Measurements from ENCODE around the gene RAMP1. TPM values are rescaled to one million over a fixed set of nuclear protein-coding genes. Genes with fewer than 3 reads are reported as not detected.

The RAMP1 gene
- 10 to 100 TPM in 3 of 4 donors, 1 to 10 TPM in 1; 10.0 to 16.1 (median 11.2) TPM for total RNA-seq

DNA sequence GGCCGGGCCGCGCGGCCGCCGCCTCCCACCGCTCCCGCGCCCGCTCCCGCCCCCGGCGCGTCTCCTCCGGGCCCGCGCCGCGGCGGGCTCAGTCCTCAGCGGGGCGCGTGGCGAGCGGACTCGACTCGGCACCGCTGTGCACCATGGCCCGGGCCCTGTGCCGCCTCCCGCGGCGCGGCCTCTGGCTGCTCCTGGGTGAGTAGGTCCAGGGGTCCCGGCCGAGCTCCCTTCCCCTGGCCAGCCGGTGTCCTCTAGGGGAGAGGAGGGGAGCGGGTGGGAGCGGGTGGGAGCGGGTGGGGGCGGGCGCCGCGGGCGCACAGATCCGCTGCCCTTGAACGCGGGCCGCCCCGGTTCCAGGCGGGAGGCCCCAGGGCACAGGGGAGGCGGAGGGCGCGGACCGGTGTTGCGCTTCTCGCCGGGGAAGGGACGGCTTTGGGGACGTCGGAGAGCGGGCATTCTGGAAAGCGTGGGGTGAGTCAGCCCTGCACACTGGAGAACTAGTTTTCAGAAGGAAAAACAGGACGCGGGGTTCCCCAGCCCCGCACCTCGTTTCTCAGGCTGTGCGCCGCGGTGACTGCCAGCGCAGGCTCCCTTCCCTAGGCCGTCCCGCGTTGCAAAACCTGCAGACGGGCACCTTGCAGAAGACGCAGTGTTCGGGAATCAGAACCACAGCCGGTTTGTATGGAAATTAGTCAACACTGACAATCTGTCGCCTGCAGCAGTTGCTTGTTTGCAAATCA, at the start of gene RAMP1:
Gene RAMP1 (plus strand): TSS at position 91 of the 740 bp plus-strand sequence. CDS start 53 bp downstream, at position 144.
- H3K27me3 ChIP-seq, result peaks cover 12% of the 10 kb centered on the region
- H3K4me1 ChIP-seq, result peaks cover 23% of the 10 kb centered on the region
- H3K4me3 ChIP-seq, result peak within 1 kb of the TSS; percentile 57
- no peak within 1 kb of the TSS for H3K27ac ChIP-seq
- H3K9me3 ChIP-seq, result no peaks in the 10 kb centered on the region
- TF ChIP-seq POLR2A (IDR thresholded peaks at IDR 0.05) (no peak), EP300 (IDR thresholded peaks at IDR 0.05) (no peak), POLR2AphosphoS5 (IDR thresholded peaks at IDR 0.05) (no peak)
- TF ChIP-seq, protein P1, sequence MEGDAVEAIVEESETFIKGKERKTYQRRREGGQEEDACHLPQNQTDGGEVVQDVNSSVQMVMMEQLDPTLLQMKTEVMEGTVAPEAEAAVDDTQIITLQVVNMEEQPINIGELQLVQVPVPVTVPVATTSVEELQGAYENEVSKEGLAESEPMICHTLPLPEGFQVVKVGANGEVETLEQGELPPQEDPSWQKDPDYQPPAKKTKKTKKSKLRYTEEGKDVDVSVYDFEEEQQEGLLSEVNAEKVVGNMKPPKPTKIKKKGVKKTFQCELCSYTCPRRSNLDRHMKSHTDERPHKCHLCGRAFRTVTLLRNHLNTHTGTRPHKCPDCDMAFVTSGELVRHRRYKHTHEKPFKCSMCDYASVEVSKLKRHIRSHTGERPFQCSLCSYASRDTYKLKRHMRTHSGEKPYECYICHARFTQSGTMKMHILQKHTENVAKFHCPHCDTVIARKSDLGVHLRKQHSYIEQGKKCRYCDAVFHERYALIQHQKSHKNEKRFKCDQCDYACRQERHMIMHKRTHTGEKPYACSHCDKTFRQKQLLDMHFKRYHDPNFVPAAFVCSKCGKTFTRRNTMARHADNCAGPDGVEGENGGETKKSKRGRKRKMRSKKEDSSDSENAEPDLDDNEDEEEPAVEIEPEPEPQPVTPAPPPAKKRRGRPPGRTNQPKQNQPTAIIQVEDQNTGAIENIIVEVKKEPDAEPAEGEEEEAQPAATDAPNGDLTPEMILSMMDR (IDR thresholded peaks at IDR 0.05), result no peak
- DNase-seq (ENCODE audit: low spot score in 2 of 2), result no peak
- WGBS, result 3% methylated on average over 22 of the region's 79 CpGs
- no peaks in the 10 kb centered on the region for H3K36me3 ChIP-seq

DNA sequence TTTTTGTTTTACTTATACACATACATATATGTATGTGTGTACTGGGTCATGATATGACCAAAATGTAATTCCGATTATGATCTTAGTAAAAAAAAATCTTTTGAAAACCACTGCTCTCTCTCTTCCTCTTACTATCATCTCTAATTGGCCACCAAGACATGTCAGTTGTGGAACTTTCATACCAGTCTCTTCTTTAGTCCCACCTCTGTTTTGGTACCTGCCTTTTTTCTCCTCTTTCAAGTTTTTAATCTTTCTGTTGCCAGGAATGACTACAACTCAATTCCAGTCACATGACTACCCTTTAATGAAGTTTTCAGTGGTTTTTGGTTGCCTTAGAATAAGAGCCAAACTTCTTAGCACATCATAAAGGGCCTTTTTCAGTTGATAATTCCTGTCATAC, 43.8 kb upstream of the RAMP1 start:
- no peak for DNase-seq (ENCODE audit: low spot score in 2 of 2)
- TF ChIP-seq EP300 (IDR thresholded peaks at IDR 0.05), result no peak
- TF ChIP-seq POLR2AphosphoS5 (IDR thresholded peaks at IDR 0.05), result no peak
- TF ChIP-seq, protein P1 (IDR thresholded peaks at IDR 0.05), result no peak
- TF ChIP-seq POLR2A (IDR thresholded peaks at IDR 0.05), result no peak
- Histone ChIP-seq H3K36me3 (no peaks in the 10 kb centered on the region), H3K27me3 (no peaks in the 10 kb centered on the region), H3K27ac (no peak overlapping the region), H3K4me3 (no peak overlapping the region), H3K9me3 (no peaks in the 10 kb centered on the region), H3K4me1 (peaks cover 3% of the 10 kb centered on the region)
- WGBS, result 89% methylated on average over 1 of the region's 1 CpG

DNA sequence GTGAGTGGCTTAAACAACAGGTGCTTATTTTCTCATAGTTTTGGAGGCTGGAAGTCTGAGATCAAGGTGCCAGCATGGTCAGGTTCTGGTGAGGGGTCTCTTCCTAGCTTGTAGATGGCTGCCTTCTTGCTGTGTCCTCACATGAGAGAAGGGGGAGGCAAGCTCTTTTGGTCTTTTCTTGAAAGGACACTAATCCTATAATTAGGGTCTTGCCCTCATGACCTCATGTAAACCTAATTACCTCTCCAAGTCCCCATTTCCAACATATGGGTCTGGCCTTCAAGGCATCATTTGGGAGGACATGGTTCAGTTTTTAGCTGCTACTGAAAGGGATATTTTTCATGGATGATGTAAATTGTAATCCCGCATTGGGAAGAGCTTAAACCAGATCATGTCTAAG, 42.9 kb upstream of the RAMP1 start:
- Histone ChIP-seq H3K27me3 (no peaks in the 10 kb centered on the region), H3K9me3 (no peaks in the 10 kb centered on the region), H3K36me3 (no peaks in the 10 kb centered on the region), H3K4me1 (peaks cover 3% of the 10 kb centered on the region), H3K27ac (no peak overlapping the region), H3K4me3 (no peak overlapping the region)
- 91% methylated on average over 1 of the region's 1 CpG for WGBS
- no peak for DNase-seq (ENCODE audit: low spot score in 2 of 2)
- TF ChIP-seq, protein P1 (IDR thresholded peaks at IDR 0.05), result no peak
- TF ChIP-seq POLR2AphosphoS5 (IDR thresholded peaks at IDR 0.05), result no peak
- no peak for TF ChIP-seq POLR2A (IDR thresholded peaks at IDR 0.05)
- no peak for TF ChIP-seq EP300 (IDR thresholded peaks at IDR 0.05)

DNA sequence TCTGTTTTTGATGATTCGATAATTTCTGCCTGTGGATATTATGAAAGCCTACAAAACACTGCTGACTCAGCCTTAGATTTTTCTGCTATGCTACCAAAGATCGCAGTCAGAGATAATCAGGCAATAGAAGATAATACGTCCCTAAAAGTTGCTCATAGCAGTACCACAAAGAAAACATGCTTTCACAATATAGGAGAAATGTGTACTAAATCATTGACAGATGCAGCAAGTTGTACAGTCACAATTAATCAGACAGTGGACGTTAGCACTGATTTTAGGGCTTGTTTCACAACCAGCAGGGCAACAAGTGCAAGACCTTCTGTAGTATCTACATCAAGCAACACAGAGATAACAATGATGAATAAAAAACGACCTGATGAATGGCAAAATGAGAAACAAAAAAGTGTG, 41.4 kb upstream of the RAMP1 start:
- WGBS, result 40% methylated on average over 5 of the region's 5 CpGs
- Histone ChIP-seq H3K4me3 (no peak overlapping the region), H3K4me1 (peaks cover 3% of the 10 kb centered on the region), H3K9me3 (no peaks in the 10 kb centered on the region), H3K36me3 (no peaks in the 10 kb centered on the region), H3K27ac (no peak overlapping the region), H3K27me3 (no peaks in the 10 kb centered on the region)
- DNase-seq (ENCODE audit: low spot score in 2 of 2), result no peak
- no peak for TF ChIP-seq POLR2A (IDR thresholded peaks at IDR 0.05)
- TF ChIP-seq EP300 (IDR thresholded peaks at IDR 0.05), result no peak
- TF ChIP-seq, protein P1 (IDR thresholded peaks at IDR 0.05), result no peak
- TF ChIP-seq POLR2AphosphoS5 (IDR thresholded peaks at IDR 0.05), result no peak

DNA sequence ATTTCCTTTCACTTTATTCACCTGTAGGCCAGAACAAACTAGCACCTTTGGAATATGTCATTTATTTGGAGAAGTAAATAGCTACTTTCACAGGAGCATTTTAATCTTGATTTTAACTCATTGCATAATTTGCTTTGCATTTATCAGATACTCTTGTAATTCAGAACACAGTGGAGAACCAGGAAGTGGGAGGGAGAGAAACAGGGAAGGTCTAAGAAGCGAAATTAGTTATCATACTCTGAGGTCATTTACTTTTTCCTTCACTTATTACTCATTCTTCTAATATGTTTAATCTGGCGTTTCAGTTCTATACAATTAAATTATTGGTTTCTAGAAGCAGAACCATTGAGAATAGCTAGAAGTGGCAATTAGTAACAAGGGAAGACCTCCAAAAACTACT, 40.2 kb upstream of the RAMP1 start:
- Histone ChIP-seq H3K4me3 (no peak overlapping the region), H3K4me1 (peaks cover 3% of the 10 kb centered on the region), H3K36me3 (no peaks in the 10 kb centered on the region), H3K27ac (no peak overlapping the region), H3K27me3 (no peaks in the 10 kb centered on the region), H3K9me3 (no peaks in the 10 kb centered on the region)
- no peak for DNase-seq (ENCODE audit: low spot score in 2 of 2)
- WGBS, result 49% methylated on average over 2 of the region's 2 CpGs
- no peak for TF ChIP-seq EP300 (IDR thresholded peaks at IDR 0.05)
- TF ChIP-seq POLR2AphosphoS5 (IDR thresholded peaks at IDR 0.05), result no peak
- TF ChIP-seq, protein P1 (IDR thresholded peaks at IDR 0.05), result no peak
- TF ChIP-seq POLR2A (IDR thresholded peaks at IDR 0.05), result no peak

All from suprapubic skin (tissue), 4 donors.